Measurements from ENCODE around the gene PRR35.

PRR35 gene

GRCh38 chr16:528111-529011 is 31.8 kb upstream of the PRR35 start:
- no peak for DNase-seq

DNA sequence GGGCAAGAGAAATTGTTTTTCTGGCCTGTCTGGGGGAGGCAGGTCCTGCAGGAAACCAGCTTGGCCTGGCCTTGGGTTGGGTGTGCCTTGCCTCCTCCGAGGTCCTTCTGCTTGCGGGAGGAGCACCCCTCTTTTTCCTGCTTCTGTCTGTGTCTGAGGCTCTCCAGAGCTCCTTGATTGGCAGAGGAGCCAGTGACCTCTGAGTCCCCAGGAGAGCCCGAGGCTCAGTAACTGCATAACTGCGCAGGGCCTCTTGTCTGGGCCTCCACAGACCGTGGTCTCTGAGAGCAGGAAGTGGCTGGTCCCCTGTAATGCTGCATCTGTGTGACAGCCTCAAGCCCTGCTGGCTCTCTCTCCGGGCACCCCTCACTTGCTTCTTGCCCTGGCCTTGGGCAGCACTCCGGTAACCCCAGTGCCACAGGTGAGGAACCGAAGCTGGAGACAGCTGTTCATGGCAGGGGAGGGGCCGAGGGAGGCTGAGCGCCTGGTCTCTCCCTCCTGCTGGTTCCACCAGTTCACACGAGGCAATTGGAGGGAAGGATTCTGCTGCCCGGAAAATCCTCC is 31.1 kb upstream of the PRR35 start:
- no peak for DNase-seq

DNA sequence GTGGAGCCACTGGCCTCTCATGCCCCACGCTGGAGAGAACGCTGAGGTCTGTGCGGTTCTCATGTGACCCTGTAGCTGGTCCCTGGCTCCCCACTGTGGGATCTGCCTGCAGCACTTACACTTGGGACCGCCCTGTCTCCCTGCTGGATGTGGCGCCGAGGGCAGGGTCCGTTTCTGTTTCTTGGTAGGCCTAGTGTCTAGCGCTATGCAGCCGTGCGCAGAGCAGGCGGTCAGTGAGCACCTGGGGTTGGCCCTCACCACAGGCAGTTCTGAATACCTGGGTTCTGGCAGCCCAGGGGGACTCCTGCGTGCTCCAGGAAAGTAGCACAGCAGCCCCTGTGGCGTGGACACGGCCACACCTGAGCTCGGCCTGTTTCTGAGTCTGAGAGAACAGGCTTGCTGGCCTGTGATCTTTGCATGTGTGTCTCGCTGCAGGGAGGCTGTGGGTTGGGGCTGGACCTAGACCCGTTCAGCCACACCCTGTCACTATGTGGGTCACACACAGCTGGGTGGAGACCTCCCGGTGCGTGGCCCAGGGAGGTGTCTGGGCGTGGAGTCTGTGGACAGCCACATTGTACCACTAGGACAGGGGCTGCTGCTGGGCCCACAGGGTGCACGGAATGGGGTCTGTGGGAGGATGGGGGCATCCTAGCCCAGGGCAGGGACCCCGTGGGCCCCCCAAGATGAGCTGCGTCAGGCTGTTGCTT is 29.9 kb upstream of the PRR35 start:
- no peak for DNase-seq

DNA sequence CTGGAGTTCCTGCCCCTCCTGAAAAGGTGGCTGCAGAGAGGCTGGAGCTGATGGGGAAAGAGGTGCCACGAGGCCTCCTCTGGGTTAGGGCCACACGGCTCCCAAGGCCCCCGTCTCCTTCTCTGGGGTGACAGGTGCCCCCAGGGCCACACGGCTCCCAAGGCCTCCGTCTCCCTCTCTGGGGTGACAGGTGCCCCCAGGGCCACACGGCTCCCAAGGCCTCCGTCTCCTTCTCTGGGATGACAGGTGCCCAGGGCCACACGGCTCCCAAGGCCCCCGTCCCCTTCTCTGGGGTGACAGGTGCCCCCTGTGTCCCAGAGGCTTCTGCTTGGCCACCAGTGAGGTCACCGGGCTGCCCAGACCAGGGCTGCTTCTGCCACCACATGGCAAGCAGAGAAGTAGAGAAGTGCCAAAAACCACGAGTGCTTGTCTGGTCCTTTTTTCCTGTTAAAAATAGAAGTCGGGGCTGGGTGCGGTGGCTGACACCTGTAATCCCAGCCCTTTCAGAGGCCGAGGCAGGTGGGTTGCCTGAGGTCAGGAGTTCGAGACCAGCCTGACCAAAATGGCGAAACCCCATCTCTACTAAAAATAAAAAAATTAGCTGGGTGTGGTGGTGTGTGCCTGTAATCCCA is 28.6 kb upstream of the PRR35 start:
- DNase-seq: no peak

GRCh38 chr16:533391-534123 is 26.6 kb upstream of the PRR35 start:
- DNase-seq: no peak

GRCh38 chr16:534135-534534 is 26.1 kb upstream of the PRR35 start:
- DNase-seq: no peak

- no peak for DNase-seq
Observed at GRCh38 chr16:534856-535445, 25.2 kb upstream of the PRR35 start.

- DNase-seq: peak; percentile 17
Observed at GRCh38 chr16:535446-536405, 24.5 kb upstream of the PRR35 start.

DNA sequence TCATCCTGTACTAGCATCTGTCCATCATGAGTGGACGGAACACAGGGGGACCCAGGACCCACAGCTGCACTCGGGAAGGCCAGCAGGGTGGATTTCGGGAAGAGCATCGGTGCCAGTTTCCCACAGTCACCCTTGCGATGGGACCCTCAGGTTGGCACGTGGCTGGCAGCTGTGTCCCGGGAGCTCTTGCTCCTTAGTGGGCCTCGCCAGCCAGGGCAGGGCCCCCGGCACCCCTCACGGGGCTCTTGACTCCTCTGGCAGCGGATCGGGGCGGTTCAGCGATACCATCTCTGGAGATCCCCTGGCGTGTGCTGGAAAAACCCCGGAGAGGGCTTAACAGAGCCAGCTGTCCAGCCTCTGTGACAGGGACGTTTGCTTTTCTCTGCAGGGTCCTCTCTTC is 23.4 kb upstream of the PRR35 start:
- DNase-seq: no peak

GRCh38 chr16:537415-538335 is 22.5 kb upstream of the PRR35 start:
- DNase-seq: no peak

GRCh38 chr16:539901-540530 is 20.2 kb upstream of the PRR35 start:
- DNase-seq: no peak

GRCh38 chr16:540645-541340 is 19.4 kb upstream of the PRR35 start:
- DNase-seq: no peak

GRCh38 chr16:543301-544164 is 16.7 kb upstream of the PRR35 start:
- no peak for DNase-seq

- no peak for DNase-seq
Observed at GRCh38 chr16:544517-544916, 15.7 kb upstream of the PRR35 start.

- no peak for DNase-seq
Observed at GRCh38 chr16:546909-547770, 13.1 kb upstream of the PRR35 start.

- DNase-seq: no peak
Observed at GRCh38 chr16:548586-548985, 11.6 kb upstream of the PRR35 start.
